Endothelial cell of coronary artery (primary cell): Measurements from ENCODE around the gene PHC1. TPM values are rescaled to one million over a fixed set of nuclear protein-coding genes. Genes with fewer than 3 reads are reported as not detected.

Source experiments
- total RNA-seq: library from RNA; depleted of rRNA; stranded (reverse); fragments of >200 nt; gene quantifications from 2 replicates; pipeline ENCODE4 v1.2.3, GENCODE V29; 2014

The PHC1 gene
- total RNA-seq, result 9.7 and 18.4 TPM in 2 replicates

DNA sequence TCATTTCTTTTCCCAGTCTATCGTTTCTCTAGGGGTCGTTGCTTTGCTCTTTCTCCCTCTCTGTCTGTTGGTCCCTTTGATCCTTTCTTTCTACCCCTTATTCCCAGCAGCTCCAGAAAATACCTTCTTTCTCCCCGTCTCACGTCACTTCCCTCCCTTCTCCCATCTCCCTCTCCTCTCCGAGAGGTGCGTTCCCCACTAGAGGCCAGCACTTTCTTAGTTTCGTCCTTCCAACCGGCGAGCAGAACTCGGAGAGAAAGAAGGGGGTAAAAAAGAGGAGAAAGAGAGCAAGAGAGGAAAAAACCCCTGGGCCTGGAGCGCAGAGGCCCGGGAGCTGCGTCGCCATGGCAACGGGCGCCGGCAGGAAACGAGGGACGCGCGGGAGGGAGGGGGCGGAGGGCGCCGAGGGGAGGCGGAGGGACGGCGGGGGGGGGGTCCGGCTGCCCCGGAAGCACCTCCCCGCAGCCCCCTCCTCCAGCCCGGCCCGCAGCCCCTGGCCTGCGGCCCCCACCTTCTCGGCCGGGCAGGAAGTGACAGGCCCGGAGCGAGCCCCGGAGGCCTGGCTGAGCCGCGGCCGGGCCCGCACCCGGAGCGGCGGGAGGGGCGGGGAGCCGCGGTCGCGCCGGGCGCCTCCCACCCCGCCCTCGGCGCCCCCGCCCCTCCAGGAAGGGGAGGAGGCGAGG lies at the start of gene PHC1:
PHC1 (plus strand) TSS at position 477 of the 683 bp plus-strand sequence. CDS start 3,169 bp downstream, outside the sequence.

DNA sequence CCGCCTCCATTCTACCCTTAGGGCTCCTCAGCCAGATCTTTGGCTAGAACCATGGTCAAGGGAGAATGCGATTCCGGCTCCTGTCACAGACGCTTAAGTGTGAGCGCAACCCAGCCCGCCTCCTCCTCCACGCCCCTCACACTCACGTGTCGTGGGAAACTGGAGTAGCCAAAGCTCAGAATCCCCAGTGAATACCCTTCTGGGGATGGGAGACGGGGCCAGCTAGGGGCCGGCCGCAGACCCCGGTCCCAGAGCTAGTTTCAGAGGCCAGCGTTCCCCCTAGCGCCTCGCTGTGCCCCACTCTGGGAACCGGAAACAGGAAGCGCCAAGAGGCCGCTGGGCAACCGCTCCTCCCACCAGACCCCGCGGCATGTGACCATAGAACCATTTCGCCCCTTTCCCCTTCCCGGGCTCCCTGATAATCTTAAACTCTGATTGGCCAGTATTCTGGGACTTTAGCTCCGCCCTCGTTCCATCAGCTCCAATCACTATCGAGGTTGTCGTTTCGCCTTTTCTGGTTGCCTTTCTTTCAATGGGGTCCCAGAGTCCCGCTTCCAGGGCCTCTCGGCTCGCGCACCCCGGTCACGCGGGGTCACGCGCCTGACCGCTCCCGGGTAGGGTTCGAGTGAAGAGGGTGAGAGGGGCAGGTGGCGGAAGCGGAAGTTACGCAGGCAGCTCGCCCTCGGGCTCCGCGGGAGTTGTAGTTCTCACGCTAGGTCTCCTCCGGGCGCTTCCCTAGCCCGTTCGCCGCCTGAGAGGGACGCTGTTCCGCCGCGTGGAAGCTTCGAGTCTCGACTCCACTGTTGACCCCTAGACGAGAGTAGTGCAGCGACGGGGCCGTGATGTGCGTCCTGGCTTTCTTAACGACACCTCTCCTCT lies 35.3 kb downstream of the PHC1 start, which contains the start of gene M6PR:
M6PR (minus strand) TSS at position 304 of the 879 bp plus-strand sequence. CDS start 3,241 bp downstream, outside the sequence.

DNA sequence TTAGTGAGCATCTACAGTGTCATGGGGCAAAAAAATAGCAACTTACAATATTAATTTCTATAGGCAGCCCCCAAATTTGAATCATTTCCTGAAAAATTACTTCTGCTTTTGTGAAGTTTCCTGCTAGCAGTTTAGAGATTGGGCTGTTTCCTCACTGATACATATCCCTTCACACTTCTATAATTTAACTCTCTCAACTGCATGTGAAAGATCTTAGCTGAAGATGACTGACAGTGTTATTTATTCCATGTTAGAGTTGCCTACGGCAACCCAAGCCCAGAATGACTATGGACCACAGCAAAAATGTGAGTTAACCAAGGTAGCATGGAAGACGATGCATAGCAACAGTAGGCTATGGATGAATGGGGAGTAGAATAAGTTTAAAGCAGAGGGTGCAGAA lies 75.1 kb downstream of the PHC1 start, which contains the start of gene KLRG1:
KLRG1 (plus strand) TSS at position 134 of the 400 bp plus-strand sequence; CDS start at position 224, 90 bp downstream.

Other genes with a start within 250 kb of the PHC1 start
- 67.2 and 87.9 TPM in 2 replicates for gene RIMKLB, start 216.5 kb upstream of the PHC1 start, total RNA-seq
- not detected in 2 replicates for gene A2ML1, start 91.9 kb upstream of the PHC1 start, total RNA-seq
- 271 and 288 TPM in 2 replicates for gene M6PR, start 35.1 kb downstream of the PHC1 start, total RNA-seq
- 8.9 and 10.3 TPM in 2 replicates for gene KLRG1, start 75.0 kb downstream of the PHC1 start, total RNA-seq
- gene A2M, start 201.4 kb downstream of the PHC1 start, total RNA-seq, result 15.2 and 31.1 TPM in 2 replicates